GM18867 (cell line): ENCODE results near the gene FNDC1.

Experiments used
- ATAC-seq: cut with Tn5 transposase; IDR thresholded peaks from one replicate; pipeline ENCODE4 v1.9.1; 2021; ENCODE audit warnings: mild to moderate bottlenecking, moderate library complexity; ENCODE audit not compliant: unreplicated experiment

Gene FNDC1

DNA sequence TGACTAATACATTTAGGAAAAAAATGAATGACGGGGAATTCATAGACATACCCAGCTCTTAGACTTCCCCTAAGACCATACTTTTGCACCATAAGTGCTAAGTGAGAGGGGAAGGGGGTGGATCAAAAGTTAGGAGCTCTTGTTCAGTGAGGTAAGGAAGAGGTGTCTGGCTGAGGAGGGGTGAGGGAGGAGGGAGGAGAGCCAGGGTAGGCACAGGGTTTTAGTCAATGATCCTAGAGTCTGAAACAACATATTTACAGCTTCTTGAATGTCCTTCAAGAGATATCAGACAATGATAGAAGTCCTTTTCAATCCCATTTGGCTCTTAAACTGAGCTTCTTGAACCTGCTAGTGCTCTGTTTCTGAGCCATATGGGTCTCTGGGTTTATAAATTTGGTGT lies 135.4 kb downstream of the FNDC1 start:
- no peak for ATAC-seq

DNA sequence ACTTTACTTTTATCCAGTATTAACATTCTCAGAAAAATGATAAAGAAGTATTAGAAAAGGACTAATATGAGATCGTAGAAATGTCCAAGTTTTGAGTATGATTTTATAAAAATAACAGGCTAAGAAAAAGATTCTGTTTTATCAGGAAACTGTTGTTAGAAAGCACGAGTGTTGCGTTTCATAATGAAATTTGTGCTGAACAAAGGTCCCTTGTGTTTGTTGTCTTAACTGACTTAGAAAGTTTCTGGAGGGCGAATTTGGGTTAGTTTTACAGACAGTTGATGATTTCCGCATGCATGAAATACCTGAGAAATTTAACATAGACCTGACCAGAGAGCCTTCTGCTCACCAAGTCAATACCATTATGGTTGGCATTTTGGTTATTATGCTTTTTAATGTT lies 136.0 kb downstream of the FNDC1 start:
- ATAC-seq: no peak

DNA sequence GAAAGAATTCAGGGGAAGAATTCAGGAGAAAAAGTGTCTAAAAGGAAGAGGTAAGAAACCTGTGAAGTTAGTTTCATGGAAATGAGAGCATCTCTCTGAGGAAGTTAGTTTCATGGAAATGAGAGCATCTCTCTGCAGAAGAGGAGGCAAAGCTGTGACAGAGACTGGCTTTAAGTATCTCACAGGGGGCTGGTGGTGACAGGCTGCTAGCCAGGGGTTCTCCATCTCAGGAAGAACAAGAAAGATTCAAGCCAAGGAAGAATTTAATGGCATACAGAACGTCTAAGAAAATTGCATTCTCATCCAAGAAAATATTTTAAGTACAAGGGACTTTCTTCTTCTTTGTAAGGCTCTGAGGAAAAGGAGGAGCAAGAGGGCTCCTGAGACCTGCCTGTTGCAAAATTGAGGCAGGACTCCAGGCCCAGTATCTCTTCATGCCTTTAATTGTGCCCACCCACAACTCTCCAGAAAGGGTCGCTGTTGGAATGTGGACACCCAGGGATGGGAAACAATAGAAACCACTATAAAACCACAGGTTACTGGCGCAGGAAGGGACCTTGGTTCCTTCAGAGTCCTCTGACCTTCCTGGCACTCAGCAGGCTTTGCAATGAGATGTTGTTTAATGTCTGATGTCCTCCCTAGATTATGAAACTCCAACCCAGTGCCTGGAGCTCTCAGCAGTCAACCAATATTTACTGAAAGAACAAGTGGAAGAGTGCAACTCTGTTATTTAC lies 136.8 kb downstream of the FNDC1 start:
- no peak for ATAC-seq

- ATAC-seq: no peak
These were observed 138.1 kb downstream of the FNDC1 start for GRCh38 chr6:159307246-159307790.

- no peak for ATAC-seq
These were observed 139.0 kb downstream of the FNDC1 start for GRCh38 chr6:159308198-159308597.

- ATAC-seq: no peak
These were observed 140.5 kb downstream of the FNDC1 start for GRCh38 chr6:159309723-159310122.

DNA sequence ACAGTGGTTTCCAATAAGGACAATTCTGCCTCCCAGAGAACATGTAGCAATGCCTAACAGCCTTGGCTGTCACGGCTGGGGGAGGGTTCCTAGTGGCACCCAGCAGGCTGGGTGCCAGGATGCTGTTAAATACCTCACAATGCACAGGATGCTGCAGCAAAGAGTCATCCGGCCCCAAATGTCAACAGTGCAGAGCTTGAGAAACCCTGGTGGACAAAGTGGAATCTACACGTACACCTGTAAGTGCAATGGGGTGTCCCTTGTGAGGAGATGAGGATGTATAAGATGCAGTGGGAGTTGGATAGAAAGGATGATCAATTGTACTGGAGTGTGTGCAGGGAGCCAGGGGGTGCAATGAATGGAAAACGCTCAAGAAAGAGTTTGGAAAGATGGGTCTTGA lies 142.4 kb downstream of the FNDC1 start:
- no peak for ATAC-seq

DNA sequence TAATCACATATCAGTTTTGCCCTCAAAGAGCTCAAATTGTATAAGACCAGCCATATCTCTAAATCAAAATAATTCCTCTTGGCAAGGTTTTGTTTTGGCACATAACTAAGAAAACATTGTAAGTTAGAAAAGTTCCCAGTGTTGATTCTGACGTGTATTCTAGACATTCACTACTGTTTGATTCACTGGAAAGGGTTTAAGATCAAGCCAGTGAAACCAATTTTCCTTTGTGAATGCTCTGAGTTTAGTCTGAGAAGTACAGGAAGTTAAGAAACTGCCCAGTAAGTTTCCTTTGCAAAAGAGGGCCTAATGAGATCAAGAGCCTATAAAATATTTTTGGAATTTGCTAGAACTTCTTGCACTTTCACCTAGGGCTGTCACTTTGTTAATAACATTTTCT lies 143.0 kb downstream of the FNDC1 start:
- ATAC-seq: no peak

GRCh38 chr6:159313018-159313417 lies 143.8 kb downstream of the FNDC1 start:
- no peak for ATAC-seq

DNA sequence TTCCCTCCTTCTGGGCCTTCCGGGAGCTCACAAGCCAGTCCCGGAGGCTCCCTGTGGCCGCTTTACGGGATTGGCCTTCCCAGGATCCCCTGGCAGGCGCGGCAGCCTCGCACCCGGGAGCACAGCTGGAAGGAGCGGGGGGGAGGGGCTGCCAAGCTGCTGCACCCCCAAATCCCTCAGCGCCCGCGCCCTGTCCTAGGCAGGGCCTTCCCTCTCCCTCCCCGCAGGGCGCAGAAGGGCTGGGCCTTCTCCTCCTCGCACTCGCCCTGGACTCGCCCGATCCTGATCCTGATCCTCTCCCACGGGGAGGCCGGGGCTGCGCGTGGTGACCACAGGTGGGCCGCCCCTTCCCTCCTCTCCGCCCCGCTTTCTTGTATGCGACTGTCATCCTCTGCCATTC lies 146.4 kb downstream of the FNDC1 start:
- ATAC-seq: no peak

GRCh38 chr6:159317430-159317829 lies 148.2 kb downstream of the FNDC1 start:
- ATAC-seq: no peak

GRCh38 chr6:159321267-159321666 lies 152.1 kb downstream of the FNDC1 start:
- ATAC-seq: no peak
